GM18499 (cell line): Measurements from ENCODE around the gene CROCC2.
"Not testable (repeated sequence)": the region's sequence is repeated elsewhere in the genome, so short reads cannot be mapped to it uniquely, and the experiment has no call there.

Experiments used
- ATAC-seq: cut with Tn5 transposase; IDR thresholded peaks from one replicate; pipeline ENCODE4 v1.9.1; 2021; ENCODE audit warnings: moderate number of reproducible peaks; ENCODE audit not compliant: insufficient read depth, unreplicated experiment

The CROCC2 gene

DNA sequence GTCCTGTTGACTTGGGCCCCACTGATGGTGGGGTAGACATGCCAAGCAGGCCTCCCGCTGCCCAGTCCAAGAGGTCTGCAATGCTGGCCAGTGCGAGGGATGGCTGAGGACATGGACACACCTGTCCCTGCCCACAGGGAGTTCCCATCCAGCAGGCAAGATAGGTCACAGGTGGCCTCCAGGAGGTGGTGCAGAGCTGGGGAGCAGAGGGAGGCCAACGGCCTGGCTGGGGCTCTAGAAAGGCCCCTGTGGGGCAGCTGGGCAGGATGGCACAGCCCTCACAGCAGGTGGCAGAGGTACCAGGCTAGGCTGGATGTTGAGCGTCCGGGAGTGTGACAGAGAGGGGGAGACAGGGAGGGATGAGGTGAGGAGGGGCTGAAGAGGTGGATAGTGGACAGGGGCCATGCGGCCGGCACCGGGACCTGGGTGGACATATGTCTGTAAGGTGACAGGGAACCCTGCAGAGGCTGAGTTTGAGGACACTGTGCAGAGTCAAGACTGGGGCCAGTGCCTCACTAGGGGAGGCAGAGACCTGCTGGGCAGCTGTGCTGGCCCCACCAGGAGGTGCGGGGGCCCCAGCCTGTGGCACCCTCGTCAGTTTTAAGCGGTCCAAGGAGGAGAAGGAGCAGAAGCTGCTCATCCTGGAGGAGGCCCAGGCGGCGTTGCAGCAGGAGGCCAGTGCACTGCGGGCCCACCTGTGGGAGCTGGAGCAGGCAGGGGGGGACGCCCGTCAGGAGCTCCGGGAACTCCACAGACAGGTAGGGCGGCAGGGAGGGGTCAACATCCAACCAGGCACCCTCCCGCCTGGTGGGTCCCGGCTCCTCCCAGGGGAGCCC lies 58.0 kb downstream of the CROCC2 start:
- no peak for ATAC-seq

DNA sequence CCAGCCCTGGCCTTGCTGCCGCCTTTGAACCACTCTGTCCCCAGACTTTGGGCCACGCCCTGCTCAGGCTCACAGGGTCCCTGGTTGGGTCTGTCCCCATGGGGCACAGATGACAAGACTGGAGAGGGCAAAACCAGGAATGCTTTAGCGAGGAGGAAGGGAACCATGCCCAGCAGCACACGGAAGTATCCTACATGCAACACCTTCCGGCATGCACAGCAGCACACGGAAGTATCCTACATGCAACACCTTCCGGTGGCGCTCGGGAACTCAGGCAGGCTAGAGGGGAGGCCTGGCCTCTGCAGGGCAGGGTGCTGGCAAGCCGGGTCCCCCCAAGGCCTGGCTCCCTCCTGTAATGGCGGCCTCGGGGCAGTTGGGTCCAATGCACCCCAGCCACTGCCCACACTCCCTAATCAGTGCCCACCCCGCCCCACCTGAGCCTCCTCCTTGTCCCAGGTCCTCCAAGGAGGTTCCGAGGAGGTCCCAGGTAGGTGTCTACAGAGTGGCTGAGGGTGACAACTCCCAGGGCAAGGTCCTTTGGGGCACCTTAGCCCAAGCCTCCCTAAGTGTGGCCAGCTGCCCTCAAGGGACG lies 58.7 kb downstream of the CROCC2 start:
- ATAC-seq, result no peak

DNA sequence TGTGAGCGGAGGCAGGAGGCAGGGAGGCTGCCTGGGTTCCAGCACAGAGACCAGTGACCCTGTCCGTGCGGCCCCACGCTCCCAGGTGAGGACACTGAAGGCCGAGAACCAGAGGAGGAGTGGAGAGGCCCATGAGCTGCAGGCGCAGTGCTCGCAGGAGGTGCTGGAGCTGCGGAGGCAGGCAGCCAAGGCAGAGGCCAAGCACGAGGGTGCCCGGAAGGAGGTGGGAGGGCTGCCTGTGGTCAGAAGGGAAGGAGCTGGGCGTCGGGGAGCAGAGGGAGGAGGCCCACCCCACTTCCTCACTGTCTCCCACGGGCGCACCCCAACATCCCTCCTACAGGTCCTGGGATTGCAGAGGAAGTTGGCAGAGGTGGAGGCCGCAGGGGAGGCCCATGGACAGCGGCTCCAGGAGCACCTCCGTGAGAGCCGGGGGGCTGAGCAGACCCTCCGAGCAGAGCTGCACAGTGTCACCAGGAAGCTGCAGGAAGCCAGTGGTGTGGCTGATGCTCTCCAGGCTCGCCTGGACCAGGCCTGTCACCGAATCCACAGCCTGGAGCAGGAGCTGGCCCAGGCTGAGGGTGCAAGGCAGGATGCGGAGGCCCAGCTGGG lies 59.3 kb downstream of the CROCC2 start:
- no peak for ATAC-seq

DNA sequence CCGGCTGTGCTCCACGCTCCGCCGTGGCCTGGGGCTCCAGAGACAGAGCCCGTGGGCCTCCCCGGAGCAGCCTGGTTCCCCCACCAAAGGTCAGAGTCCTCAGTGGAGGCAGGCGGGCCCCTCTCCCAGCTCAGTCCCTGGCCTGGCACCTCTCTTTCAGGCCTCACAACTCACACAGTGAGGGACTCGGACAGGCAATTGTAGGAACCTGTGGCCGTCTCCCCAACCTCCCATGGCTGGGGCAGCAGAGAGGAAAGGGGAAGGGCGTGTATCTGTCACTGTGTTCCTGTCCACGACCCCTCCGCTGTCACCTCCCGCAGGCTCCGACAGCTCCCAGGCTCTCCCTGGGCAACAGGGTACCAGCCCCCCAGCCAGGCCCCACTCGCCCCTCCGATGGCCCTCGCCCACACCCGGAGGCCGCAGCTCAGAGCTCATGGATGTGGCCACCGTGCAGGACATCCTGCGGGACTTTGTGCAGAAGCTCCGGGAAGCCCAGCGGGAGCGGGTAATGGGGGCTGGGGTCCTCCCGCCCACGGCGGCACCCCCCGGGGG lies 59.8 kb downstream of the CROCC2 start:
- ATAC-seq, result no peak

DNA sequence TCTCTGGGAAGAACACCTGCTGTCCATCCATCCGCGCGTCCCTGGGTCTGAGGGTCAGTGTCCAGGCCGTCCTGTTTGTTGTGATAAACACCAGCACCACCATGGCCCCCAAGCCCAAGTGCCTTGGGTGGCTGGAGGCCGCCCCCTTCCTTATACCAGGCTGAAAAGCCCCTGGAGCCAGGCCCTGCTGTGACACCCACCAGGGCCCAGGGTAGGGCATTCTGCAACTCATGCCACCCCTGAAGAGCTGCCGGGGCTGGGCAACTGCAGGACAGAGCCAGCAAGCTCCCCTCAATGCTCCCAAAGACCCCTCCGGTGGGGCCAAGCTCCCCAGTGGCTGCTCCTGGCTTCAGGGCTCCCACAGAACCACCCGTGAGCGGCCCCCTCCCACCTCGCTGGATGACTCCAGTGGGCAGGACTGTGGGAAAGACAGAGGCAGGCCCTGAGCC lies 60.3 kb downstream of the CROCC2 start:
- no peak for ATAC-seq

DNA sequence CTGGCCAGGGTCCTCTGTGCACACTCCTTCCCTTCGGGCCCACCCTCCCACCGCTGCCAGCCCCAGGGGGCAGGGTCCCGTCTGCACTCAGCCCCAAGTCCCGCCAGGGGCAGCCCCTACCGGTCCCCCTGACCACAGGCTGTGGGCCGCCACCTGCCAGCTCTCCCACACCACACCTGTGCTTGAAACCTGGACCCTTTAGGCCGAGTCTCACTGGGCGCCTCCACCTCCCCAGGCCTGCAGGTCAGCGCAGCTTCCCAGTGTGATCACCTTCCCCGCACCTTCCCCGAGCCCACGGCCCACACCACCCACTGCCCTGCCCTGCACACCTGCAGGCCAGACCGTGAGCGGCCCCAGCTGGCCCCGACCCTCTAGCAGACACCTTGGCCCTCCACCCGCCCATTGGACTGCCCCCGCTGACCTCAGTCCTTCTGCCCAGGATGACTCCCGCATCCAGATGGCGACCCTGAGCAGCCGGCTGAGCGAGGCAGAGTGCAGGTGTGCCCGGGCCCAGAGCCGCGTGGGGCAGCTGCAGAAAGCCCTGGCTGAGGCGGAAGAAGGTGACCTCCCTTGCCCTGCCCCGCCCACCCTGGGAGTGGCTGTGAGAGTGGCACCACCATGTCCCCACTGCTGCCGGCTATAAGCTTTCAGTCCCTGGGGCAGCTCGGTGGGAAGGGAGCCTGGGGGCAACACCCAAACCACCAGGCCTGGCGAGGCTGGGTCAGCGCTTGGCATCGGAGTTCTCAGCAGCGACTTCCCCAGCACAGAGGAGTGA lies 61.0 kb downstream of the CROCC2 start:
- no peak for ATAC-seq

DNA sequence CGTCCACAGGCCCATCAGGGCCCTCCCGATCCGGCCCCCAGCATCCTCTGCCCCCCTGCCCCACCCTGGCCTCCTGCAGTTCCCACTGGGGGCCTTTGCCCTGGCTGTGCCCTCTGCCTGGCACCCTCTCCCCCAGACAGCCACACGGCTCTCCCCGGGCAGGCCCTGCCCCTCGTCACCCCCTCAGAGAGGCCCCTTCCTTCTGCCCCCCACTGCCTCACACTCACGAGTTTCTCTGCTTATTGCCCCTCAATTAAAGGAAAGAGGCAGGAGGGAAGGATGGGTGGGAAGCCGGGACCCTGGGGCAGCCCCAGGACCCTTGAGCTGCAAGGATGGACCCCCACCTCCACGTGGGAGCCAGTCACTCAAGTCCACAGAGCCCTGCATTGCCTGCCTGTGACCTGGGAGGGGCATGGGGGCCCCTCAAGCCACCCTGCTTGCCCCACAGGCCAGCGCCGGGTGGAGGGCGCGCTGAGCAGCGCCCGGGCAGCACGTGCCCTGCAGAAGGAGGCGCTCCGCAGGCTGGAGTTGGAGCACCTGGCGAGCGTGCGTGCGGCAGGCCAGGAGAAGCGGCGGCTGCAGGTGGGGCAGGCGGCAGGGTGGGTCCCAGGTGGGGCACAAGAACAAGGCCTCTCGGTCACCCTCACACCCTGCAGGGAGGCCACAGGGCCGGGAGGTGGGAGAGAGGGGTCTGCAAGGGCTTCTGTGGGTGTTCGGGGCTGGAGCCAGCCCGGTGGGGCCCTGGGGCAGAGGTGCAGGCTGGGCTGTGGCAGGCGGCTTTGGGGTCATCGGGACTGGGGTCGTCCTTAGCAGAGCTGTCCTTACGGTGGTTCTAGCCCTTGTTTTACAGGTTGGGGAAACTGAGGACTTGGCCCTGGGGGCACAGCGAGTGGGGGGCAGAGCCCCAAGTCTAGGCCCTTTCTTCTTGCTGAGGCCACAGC lies 61.8 kb downstream of the CROCC2 start:
- no peak for ATAC-seq

DNA sequence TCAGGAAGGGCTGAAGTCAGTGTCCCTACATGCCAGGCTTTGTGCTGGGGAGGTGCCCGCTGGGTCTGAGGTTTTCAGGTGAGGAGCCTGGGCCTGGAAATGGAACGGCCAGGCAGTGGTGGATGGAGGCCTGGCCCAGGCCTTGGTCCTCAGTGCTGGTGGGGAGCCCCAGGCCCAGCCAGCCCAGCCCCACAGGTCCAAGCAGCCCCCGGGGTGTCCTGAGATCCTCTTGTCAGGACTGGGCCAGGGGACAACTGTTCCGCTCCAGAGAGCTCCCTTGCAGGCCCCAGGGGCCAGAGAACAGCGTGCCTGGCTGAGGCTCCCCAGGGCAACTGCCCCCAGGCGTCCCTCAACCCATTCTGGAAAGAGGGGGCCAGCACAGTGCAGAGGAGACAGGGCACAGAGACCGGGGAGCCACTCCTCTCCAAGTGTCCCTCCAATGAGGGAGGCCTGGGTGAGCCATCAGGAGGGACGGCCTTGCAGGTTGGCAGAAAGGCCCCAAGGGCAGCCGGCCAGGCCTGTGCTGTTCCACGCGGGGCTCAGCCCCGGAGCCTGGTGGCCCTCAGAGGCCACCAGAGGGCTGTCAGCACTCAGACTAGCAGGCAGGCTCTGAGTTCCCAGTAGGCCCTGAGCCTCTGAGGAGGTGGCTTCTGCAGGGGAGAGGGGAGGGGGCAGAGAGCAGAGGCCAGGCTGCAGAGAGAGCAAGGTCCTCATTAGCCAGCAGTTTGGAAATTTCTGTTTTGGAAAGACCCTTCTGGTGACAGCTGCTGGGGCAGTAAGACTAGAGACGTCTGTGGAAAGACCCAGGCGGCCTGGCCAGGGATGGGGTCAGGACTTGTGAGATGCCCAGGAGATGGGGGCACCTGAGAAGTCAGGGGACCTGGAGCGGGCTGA lies 62.8 kb downstream of the CROCC2 start:
- no peak for ATAC-seq

DNA sequence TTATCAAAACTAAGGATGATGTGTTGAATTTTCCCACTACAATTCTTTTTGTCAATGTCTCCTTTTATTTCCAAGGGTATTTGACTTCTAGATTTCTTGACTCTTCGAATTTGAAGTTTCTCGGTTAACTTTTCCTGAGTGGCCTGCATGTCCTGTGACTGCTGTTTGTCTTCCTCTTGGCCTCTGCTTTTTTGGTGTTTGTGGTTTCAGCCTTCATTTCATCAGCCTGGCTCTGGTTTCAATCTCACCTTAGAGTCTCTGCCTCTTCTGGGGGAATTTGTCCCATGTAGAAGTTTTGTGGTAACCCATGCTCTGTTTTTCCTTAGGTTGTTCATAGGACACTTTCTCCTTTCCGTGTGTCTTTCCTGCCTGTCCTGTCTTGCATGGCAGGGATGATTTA lies 64.0 kb downstream of the CROCC2 start:
- no peak for ATAC-seq

DNA sequence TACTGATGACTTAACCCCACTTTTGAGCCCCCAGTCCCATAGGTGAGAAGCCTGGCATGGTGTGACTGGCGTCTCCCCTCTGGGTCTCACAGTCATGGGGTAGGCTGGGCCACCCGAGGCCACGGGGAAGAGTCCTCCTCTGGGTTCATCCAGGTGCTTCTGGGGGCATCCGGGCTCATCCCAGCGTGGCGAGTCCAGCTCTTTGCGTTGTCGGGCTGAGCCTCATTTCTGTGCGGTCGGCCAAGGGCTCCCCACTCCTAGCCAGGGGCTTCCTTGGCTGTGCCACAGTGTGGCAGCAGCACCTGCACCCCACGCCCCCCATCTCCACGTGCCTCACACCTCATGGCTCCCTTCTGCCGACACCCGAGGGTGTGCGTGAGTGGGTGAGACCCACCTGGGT lies 64.7 kb downstream of the CROCC2 start:
- ATAC-seq, result no peak

DNA sequence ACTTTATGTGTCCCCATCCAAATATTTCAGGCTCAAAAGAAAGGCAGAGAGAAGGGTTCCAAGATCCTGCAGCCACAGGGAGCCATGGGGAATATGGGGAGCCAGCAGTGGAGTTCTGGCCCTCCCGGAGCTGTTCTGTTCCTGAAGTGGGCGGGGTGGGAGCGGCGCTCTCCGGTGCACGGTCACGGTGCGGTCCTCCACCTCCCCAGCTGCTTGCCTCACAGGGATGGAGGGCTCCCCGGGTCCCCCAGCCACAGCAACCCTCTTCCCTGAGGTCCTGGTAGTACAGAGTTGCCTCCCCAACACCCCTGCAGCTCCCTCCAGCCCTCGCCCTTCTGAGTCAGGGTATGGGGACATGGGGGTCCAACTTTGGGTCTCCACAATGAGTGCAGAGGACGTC lies 66.1 kb downstream of the CROCC2 start:
- no peak for ATAC-seq

DNA sequence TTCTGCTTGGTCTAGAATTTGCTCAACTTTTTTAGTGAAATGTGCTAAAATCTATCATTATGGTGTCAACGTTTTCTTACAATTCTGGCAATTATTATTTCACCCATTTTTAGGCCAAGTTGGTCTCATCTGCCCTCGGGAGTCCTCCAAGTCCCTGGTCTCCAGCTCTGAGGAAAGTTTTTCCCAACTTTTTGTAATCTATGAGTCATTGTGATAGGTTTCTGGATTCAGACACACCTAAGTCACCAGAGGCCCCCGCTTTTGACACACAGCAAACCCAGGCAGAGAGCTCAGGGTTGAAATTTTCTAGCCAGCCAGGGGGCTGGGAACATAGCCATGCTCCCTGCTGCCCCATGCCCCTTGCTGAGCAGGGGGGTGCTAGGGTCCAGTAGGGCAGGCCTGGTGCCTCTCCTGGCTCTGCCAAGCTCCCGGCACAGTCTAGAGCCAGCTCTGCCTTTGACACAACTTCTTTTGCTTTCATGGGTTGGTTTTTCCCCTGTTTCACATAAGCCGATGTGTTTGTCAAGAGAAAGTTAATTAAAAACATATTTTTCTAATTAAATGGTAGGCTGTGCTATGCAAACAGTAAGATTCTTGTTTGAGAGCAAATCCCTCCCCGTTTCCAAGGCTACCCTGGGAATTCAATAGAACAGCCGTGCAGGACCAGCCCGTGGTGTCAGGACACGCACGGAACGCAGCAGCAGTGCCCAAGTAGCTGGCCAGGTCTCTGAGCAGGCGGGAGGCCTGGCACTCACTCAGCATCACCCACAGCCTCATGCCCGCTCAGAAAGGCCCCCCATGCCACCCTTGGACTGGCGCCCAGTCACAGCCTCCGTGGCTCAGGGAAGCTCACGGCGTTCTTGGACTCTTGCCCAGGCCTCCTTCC lies 66.7 kb downstream of the CROCC2 start:
- ATAC-seq, result no peak

DNA sequence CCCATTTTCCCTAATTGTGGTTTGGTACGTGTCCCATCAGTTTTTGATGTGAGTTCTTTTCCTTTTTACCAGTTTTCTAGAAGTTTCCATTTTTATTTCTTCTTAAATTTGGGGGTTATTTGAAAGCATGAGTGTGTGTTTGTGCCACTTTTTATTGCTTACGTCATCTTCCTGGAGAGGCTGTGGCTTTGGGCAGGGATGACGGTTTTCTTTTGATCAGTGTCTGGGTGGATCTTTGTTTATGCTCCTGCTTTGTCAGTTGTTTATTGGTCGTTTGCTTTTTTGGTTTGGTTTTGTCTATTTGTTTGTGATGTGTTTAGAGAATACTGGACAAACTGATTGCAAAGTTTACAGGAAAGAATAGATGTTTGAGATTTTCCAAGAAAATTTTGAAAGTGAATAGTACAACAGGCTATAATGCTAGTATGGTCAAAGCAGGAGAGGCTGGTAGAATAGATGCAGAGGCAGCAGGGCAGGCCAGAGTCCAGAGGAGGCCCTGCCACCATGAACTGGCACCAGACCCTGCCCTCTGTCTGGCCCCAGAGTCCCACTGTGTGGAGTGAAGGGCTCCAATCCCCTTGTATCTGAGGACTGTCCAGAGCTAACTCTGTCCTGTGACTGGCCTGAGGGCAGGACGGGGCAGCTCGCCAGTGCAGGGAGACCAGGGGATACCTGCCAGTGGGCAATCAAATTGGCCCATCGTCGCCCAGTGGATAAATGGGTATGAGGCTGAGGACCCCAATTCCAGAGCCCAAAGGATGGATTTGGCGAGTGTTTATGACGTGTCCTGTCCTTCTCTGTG lies 68.8 kb downstream of the CROCC2 start:
- no peak for ATAC-seq

DNA sequence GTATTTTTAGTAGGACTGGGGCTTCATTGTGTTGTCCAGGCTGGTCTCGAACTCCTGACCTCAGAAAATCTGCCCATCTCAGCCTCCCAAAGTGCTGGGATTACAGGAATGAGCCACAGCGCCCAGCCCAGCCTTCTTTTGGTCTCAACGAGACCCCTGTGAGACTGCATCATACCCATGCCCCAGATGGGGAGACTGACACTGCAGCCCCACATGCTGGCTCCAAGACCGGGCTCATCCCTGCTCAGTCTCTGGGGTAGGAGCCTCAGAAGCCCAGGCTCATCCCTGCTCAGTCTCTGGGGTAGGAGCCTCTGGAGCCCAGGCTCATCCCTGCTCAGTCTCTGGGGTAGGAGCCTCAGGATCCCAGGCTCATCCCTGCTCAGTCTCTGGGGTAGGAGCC lies 69.8 kb downstream of the CROCC2 start:
- ATAC-seq, result not testable (repeated sequence)

DNA sequence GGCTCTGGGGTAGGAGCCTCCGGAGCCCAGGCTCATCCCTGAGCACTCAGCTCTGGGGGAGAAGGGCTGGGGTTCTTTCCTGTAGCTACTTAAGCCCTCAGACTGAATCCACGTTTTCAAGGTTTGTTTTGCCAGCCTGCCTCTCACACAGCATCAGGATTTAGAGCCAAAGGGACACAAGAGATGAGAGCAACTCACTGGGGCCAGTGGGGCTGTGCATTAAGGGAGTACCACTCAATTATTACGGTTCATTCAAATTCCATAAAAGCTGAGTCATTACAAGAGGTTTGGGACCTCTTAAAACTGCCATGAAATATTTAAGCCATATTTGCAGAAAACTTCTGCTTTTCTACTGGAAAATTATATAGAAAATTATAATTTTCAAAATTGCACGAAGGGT lies 75.1 kb downstream of the CROCC2 start:
- ATAC-seq, result no peak

DNA sequence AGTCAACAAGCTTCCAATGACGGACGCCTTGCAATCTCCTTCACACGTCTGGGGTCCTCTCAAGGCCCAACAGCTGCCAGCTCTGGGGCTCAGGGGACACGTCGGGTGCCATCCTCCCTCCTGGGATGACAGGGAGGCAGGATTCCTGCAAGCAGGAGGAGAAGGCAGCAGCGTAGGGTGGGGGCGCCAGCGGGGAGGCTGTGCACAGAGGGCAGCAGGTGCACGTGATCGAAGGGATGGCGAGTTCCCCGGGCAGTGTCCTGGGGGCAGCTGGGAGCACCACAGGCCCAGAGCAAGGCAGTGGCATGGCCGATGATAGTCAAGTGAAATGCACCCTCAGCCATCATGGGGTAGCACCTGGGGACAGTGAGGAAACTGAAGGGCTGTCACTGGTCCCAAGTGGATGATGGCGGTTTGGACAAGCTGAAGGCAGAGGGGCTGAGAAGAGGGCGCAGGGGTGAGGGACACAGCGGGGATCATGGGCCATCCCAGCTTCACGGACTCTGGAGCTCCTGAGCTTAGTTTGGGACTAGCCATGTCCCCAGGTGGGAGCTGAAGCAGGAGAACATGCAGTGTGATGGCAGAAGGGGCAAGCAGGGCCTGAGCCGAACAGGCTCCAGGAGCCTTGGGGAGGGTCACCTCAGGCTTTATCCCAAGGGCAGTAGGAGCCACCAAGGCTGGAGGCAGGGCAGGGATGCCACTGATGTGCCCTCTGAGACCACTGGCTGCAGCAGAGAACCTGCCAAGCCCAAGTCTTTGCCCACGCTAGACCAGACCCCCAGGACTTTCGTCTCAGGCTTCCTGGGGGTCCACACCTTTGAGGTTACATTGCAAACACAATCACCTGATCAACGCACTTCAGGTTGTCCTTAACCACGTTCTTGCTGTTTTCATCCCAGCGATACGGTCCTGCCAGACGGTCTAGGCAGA lies 76.0 kb downstream of the CROCC2 start:
- ATAC-seq, result no peak
